ENCODE data around the gene THADA.
"Not testable (repeated sequence)": the region's sequence is repeated elsewhere in the genome, so short reads cannot be mapped to it uniquely, and the experiment has no call there.

Gene THADA

DNA sequence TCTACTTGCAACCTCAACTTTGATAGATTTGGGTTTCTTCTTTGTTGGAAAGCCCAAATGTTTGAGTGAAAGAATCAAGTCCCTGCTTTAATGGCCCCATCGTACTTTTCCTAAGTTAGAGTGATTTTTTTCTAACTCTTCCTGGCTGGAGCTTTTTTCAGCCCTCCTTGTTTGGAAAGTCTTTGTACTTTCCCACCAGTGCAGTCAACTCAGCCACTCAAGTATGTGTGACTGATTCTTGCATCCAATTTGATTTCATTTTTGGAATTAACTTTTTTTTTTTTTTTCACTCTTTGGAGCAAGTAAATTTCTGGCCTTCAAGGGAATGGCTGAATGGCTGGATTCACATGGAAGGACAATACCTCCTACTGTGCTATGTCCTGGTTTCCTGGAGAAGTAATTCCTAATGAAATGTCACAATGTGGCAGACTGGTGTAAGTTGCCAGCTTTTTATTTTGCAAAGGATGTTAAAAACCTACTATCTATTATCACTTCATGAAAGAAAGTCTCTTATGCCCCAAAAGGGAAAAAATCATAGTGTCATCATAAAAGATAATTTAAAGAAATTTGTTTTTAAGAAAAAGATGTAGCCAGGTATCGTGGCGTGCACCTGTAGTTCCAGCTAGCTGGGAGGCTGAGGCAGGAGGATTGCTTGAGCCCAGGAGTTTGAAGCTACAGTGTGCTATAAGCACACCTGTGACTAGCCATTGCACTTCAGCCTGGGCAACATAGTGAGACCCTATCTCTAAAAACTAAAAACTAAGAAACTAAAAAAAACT is 293.5 kb downstream of the THADA start:
- no peaks in the 10 kb centered on the region for H3K27me3 Mint-ChIP-seq
- peaks cover 0 to 2% of the 10 kb centered on the region in 2 donors for H3K4me1 Mint-ChIP-seq (ENCODE audit: low read depth in 2 of 2)
- peaks cover 5% of the 10 kb centered on the region for H3K36me3 Mint-ChIP-seq (ENCODE audit: insufficient read depth)
- H3K4me3 Mint-ChIP-seq: no peak overlapping the region
- no peak for ATAC-seq (replicated peaks)
- no peak for DNase-seq
- no peak overlapping the region for H3K27ac Mint-ChIP-seq
- no peaks in the 10 kb centered on the region for H3K9me3 Mint-ChIP-seq

DNA sequence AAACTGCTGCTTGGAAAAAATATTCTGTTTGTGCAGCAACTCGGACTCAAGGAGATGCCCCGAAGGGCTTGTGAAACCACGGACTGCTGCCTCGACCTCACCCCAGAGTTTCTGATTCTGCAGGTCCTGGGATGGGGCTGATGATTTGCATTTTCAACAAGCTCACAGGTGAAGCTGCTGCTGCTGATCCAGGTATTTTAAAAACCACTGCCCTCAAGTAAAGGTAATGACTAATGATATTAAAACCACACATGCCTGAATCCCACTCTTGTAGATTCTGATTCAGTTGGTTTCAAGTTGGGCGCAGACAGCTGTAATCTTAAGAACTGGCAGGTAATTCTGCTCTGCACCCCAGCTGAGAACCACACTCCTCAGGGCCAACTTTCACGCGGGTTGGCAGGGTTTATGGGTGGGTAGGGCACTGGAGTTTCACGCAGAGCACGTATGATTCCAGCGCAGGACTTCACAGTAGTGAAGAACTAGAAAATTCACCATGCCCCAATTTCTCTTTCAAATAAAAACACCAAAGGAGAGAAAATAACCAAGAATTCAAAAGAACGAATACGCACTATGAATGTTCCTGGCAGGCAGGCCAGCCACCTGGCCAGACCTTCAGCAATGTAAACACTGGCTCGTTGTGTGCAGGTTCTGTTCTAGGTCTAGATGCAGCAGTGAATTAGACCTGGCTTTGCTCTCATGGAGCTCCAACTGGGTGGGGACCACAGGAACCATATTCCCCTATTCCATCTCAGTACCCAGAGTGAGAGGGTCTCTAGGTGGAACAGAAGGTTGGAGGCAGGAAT is 294.9 kb downstream of the THADA start:
- peaks cover 0 to 2% of the 10 kb centered on the region in 2 donors for H3K4me1 Mint-ChIP-seq (ENCODE audit: low read depth in 2 of 2)
- no peak overlapping the region for H3K4me3 Mint-ChIP-seq
- no peaks in the 10 kb centered on the region for H3K27me3 Mint-ChIP-seq
- H3K27ac Mint-ChIP-seq: no peak overlapping the region
- no peak for ATAC-seq (replicated peaks)
- DNase-seq: no peak
- H3K9me3 Mint-ChIP-seq: no peaks in the 10 kb centered on the region
- H3K36me3 Mint-ChIP-seq (ENCODE audit: insufficient read depth): peaks cover 7% of the 10 kb centered on the region

DNA sequence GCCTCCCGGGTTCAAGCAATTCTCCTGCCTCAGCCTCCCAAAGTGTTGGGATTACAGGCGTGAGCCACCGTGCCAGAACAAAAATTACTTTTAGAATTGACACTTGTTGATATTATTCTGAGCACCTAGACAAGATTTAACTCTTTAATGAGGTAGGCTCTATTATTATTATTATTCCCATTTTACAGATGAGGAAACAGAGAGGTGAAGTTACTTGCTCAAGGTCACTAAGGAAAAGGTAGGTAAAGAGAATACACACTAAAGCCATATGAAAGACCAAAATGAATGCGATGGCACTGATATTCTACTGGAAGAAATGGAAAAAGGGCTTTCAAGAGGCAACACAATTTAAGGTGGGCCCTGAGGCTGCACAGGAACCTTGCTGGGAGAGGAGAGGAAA is 295.6 kb downstream of the THADA start:
- Mint-ChIP-seq H3K4me1 (ENCODE audit: low read depth in 2 of 2) (no peaks in the 10 kb centered on the region), H3K9me3 (no peaks in the 10 kb centered on the region), H3K36me3 (ENCODE audit: insufficient read depth) (peaks cover 7% of the 10 kb centered on the region), H3K27ac (no peak overlapping the region), H3K4me3 (no peak overlapping the region), H3K27me3 (no peaks in the 10 kb centered on the region)
- ATAC-seq (replicated peaks) (no peak), DNase-seq (no peak)

DNA sequence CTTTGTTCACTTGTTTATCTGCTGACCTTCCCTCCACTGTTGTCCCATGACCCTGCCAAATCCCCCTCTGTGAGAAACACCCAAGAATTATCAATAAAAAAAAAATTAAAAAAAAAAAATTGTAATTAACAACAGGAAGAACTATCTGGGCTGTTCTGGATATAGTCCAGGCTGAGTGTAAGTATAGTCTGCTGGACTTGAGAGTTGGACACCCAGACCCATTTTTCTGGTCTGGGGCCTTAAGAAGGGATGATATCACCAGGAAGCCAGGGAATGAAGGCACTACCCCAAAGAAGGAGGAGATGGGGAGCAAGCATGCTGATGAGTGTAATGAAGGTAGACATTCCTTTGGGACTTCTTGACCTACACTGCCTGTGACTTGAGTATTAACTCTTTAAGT is 297.3 kb downstream of the THADA start:
- ATAC-seq (replicated peaks) (no peak), DNase-seq (no peak)
- Mint-ChIP-seq H3K27me3 (no peaks in the 10 kb centered on the region), H3K4me3 (no peak overlapping the region), H3K27ac (no peak overlapping the region), H3K9me3 (no peaks in the 10 kb centered on the region), H3K4me1 (ENCODE audit: low read depth in 2 of 2) (peaks cover 11 to 13% of the 10 kb centered on the region in 2 donors), H3K36me3 (ENCODE audit: insufficient read depth) (peaks cover 3% of the 10 kb centered on the region)

DNA sequence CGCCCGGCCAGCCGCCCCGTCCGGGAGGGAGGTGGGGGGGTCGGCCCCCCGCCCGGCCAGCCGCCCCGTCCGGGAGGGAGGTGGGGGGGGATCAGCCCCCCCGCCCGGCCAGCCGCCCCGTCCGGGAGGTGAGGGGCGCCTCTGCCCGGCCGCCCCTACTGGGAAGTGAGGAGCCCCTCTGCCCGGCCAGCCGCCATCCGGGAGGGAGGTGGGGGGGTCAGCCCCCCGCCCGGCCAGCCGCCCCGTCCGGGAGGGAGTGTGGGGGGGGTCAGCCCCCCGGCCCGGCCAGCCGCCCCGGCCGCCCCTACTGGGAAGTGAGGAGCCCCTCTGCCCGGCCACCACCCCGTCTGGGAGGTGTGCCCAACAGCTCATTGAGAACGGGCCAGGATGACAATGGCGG is 298.1 kb downstream of the THADA start:
- H3K9me3 Mint-ChIP-seq; H3K27ac Mint-ChIP-seq; DNase-seq; H3K4me3 Mint-ChIP-seq; ATAC-seq (replicated peaks); H3K27me3 Mint-ChIP-seq; H3K36me3 Mint-ChIP-seq (ENCODE audit: insufficient read depth): not testable (repeated sequence)
- peaks cover 11 to 13% of the 10 kb centered on the region in 2 donors for H3K4me1 Mint-ChIP-seq (ENCODE audit: low read depth in 2 of 2)

DNA sequence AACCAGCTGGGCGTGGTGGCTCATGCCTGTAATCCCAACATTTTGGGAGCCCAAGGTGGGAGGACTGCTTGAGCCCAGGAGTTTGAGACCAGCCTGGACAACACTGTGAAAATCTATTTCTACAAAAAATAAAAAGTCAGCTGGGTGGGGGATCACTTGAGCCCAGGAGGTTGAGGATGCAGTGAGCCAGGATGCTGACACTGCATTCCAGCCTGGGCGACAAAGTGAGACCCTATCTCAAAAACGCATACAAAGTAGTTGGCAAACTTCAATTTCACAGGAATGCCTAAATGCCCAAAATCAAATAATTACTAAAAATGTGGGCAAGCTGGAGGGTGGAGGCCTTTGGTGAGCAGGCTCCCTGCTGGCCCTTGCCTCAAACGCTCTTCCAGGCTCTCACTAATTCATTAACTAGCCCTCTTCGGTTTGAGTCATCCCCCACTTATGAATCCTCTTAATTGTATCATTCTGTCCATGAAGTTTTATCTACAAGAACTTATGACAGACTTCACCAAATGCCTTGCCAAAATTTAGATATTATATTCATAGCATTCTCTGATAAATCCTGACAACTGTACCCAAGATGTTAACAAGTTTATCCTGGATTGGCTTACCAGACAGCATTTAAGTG is 300.8 kb downstream of the THADA start:
- Mint-ChIP-seq H3K36me3 (ENCODE audit: insufficient read depth) (peaks cover 12% of the 10 kb centered on the region), H3K27ac (peak overlapping the region in 1 of 2 donors; percentile 42), H3K4me3 (no peak overlapping the region), H3K27me3 (no peaks in the 10 kb centered on the region), H3K9me3 (no peaks in the 10 kb centered on the region), H3K4me1 (ENCODE audit: low read depth in 2 of 2) (peaks cover 11 to 13% of the 10 kb centered on the region in 2 donors)
- DNase-seq (no peak), ATAC-seq (replicated peaks) (no peak)

DNA sequence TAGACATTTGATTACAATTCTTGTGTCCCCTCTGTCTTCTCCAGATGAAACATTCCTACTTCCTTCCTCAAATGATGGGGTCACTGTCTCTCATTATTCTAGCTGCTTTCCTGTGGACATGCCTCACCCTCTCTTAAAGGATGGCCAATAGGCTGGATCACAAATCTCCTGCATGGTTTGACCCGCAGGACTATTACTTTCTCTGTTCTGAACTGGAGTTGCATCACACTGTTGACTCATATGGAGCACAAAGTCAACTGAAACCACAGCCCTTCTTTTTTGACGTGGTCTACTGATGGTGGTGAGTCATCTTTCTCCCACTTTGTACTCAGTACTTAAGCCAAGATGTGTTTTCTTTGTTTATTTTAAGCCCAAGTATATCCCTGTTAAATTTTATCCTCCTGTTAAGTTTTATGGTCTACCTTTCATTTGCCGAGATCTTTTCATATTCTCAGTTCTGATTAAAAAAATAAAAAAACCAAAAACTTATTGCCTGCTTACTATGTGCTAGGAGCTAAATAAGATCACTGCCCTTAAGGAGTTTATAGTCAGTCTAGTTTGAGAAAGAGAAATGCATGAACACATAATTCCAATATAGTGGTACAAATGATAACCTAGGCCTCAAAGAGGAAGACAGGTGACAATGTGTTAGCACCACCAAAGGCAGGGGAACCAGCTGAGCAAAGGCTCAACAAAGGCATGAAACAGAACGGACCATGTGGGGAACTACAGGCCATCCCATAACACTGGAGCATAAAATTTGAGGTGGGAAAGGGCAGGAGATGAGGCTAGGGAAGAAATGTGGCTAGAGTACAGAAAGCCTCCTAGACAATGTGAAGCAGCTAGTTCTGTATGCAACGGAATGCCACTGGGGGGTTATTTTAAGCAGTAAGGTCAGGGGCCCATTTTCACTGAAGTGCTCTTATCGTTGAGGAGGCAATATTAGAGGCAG is 301.8 kb downstream of the THADA start:
- peak; percentile 100 for ATAC-seq (replicated peaks)
- Mint-ChIP-seq H3K27ac (peak overlapping the region; percentile 42 to 58), H3K36me3 (ENCODE audit: insufficient read depth) (peaks cover 20% of the 10 kb centered on the region), H3K4me3 (no peak overlapping the region), H3K9me3 (no peaks in the 10 kb centered on the region), H3K4me1 (ENCODE audit: low read depth in 2 of 2) (peaks cover 11 to 13% of the 10 kb centered on the region in 2 donors), H3K27me3 (no peaks in the 10 kb centered on the region)
- peak in 1 of 3 experiments; percentile 3 for DNase-seq

DNA sequence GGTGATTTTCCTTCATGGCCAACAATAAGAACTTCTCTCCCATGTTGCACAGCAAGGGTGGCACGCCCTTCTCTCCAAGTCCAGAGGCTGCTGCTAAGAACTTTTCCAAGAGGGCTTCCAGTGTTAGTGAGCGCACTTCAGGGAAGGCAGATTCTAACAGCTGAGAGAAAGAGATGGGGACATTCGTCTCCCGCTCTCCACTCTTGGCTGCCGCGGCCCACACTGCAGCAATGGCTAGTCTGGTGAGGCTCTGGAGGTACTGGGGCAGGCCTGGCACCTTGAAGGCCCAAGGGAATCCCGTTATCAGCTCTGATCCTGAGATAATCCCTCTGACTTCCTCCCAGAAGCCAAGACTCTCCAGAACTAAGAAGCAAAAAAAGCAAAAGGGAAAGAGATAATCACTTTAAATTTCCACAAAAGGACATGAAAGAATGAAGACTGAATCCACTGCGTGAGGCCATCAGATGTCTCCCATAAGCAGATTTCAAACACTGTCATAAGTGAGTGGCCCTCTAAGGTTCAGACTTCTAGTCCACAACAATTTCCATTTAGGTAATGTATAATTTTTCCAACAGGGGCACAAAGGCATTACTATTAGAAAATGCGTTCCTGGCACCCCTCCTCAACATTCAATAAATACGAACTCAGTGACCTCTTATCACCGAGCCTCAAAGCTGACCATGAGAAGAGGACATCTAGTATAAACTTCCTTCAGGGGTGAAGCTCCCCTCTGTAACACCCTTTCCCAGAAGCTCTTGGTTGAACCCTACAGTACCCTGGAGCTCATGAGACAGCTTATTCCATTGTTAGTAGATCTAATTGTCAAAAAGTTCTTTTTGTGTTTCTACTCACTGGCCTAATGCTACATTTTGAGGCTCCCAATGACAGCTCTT is 302.7 kb downstream of the THADA start:
- ATAC-seq (replicated peaks): no peak
- Mint-ChIP-seq H3K36me3 (ENCODE audit: insufficient read depth) (peaks cover 20% of the 10 kb centered on the region), H3K27me3 (no peaks in the 10 kb centered on the region), H3K4me1 (ENCODE audit: low read depth in 2 of 2) (peaks cover 11 to 13% of the 10 kb centered on the region in 2 donors), H3K9me3 (no peaks in the 10 kb centered on the region), H3K4me3 (no peak overlapping the region), H3K27ac (peak overlapping the region in 1 of 2 donors; percentile 42)
- DNase-seq: no peak

DNA sequence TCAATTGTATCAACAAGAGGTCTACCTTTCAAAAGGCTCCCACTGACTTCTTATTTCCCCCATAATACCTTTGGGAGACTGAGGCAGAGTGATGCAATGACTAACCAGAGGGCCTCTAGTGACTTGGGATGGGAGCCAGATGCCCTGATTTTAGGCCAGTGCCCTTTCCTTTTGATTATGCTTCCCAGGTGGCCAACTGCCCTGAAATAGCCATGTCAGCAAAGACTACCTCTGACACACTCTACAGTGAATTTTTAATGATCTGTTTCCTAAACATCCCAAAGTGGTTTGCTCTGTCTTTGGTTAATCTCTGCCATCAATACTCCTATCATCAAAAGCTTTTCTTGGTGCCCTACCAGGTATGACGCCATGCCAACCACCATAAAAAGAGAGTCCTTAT is 303.5 kb downstream of the THADA start:
- no peaks in the 10 kb centered on the region for H3K27me3 Mint-ChIP-seq
- H3K36me3 Mint-ChIP-seq (ENCODE audit: insufficient read depth): peaks cover 28% of the 10 kb centered on the region
- H3K9me3 Mint-ChIP-seq: no peaks in the 10 kb centered on the region
- ATAC-seq (replicated peaks): no peak
- no peak for DNase-seq
- no peak overlapping the region for H3K27ac Mint-ChIP-seq
- peaks cover 11 to 13% of the 10 kb centered on the region in 2 donors for H3K4me1 Mint-ChIP-seq (ENCODE audit: low read depth in 2 of 2)
- no peak overlapping the region for H3K4me3 Mint-ChIP-seq

DNA sequence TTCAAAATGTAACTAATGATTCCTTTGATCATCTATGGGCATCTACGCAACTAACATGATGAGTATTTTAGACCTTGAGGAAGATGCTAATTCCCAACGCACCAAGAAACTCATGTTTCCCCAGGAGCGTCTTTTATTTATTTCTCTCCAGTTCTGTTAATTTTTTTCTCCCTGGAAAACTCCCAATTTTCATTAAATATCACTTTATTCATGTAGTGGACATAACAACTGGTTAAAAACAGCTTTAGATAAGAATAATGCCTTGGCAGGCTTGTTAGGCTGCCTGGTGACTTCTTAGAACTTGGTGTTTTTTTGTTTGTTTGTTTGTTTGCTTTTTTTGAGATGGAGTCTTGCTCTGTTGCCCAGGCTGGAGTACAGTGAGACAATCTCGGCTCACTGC is 306.5 kb downstream of the THADA start:
- no peak for DNase-seq
- peaks cover 7 to 8% of the 10 kb centered on the region in 2 donors for H3K4me1 Mint-ChIP-seq (ENCODE audit: low read depth in 2 of 2)
- peaks cover 0 to 2% of the 10 kb centered on the region in 2 donors for H3K9me3 Mint-ChIP-seq
- H3K36me3 Mint-ChIP-seq (ENCODE audit: insufficient read depth): peaks cover 54% of the 10 kb centered on the region
- H3K27ac Mint-ChIP-seq: no peak overlapping the region
- no peak overlapping the region for H3K4me3 Mint-ChIP-seq
- no peak for ATAC-seq (replicated peaks)
- H3K27me3 Mint-ChIP-seq: no peaks in the 10 kb centered on the region

DNA sequence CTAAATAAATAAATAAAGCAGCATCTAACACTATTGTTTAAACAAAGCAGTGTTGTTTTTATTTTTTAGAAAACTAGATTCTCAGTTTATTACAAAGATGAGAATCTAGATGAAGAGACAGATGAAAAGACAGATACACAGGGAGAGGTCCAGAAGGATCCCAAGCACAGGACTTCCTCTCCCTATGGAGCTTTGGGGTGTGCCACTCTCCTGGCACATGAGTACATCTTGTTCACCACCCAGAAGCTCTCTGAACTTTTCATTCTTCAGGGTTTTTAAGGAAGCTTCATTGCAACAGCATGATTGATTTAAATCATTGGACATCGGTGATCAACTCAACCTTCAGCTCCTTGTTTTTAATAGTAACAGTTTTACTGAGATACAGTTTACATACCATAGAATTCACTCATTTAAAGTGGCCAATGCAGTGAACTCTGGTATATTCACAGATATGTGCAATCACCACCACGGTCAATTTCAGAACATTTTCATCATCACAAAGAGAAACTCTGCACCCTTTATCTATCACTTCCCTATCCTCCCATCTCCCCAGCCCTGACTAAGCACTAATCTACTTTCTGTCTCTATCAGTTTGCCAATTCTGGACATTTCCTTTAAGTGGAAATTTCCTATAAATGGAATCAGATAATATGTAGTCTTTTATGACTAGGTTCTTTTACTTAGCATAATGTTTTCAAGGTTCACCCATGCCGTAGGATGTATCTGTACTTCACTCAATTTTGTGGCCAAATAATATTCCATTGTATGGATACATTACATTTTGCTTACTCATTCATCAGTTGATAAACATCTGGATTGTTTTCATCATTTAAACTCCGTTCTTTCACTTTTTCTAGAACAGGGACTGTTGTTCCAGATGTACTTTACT is 307.2 kb downstream of the THADA start:
- H3K27me3 Mint-ChIP-seq: no peaks in the 10 kb centered on the region
- peaks cover 0 to 2% of the 10 kb centered on the region in 2 donors for H3K9me3 Mint-ChIP-seq
- ATAC-seq (replicated peaks): no peak
- peaks cover 60% of the 10 kb centered on the region for H3K36me3 Mint-ChIP-seq (ENCODE audit: insufficient read depth)
- peaks cover under 1 to 2% of the 10 kb centered on the region in 2 donors for H3K4me1 Mint-ChIP-seq (ENCODE audit: low read depth in 2 of 2)
- H3K4me3 Mint-ChIP-seq: no peak overlapping the region
- no peak for DNase-seq
- H3K27ac Mint-ChIP-seq: no peak overlapping the region
